Right ventricle myocardium inferior (tissue), 1 donor: ENCODE results near the gene HOXA9. TPM values are rescaled to one million over a fixed set of nuclear protein-coding genes. Genes with fewer than 3 reads are reported as not detected.

ENCODE experiments used
- ATAC-seq: fragments of 200-7000 bp; cut with Tn5 transposase; one replicate; pipeline ENCODE4 v1.9.1; 2020; ENCODE audit warnings: mild to moderate bottlenecking, moderate library complexity
- DNase-seq: peaks from one replicate; pipeline ENCODE4 v3.0.0; 2021; ENCODE audit errors: missing footprints
- intact Hi-C: fragments of 100-400 bp; cut with DNase I; formaldehyde crosslinking; loops from one replicate; pipeline ENCODE4 v1.11.0; 2022
- total RNA-seq: library from RNA; stranded (reverse); fragmentation: NEBNext Ultra II Directional; extraction: Animal tissue kit (Norgen Biotek cat#: 25700); gene quantifications from one replicate; pipeline ENCODE4 v1.2.1, GENCODE V29; 2021
- donor health status: DM: no; HTN: yes; CAD: no; lungs with severe emphysema.

Gene HOXA9
- total RNA-seq, 1 donor from 2014 or later, result not detected

- DNase-seq, result no peak
- intact Hi-C loops, result no loop called here
- no peak for ATAC-seq
Observed at GRCh38 chr7:27170426-27171324, 5.3 kb upstream of the HOXA9 start.

GRCh38 chr7:27169658-27170425 is 4.5 kb upstream of the HOXA9 start:
- intact Hi-C loops, result loop anchor here (10.0 kb wide), 1 partner anchor 1285 kb away; no protein-coding TSS in a partner anchor
- DNase-seq, result peak; percentile 31
- ATAC-seq, result no peak

- intact Hi-C loops, result loop anchor here (10.0 kb wide), 1 partner anchor 1284 kb away; no protein-coding TSS in a partner anchor
- ATAC-seq, result no peak
Observed at GRCh38 chr7:27168265-27168947, 3.1 kb upstream of the HOXA9 start.

GRCh38 chr7:27167916-27168264 is 2.6 kb upstream of the HOXA9 start:
- DNase-seq (no peak), ATAC-seq (no peak)
- intact Hi-C loops, result loop anchor here (10.0 kb wide), 1 partner anchor 1283 kb away; no protein-coding TSS in a partner anchor

More at GRCh38 chr7:27168265-27168947, 3.1 kb upstream of the HOXA9 start:
- DNase-seq, result peak; percentile 60

- DNase-seq (peak; percentile 66), ATAC-seq (no peak)
- intact Hi-C loops, result loop anchor here (10.0 kb wide), 1 partner anchor 1282 kb away; no protein-coding TSS in a partner anchor
Observed at GRCh38 chr7:27166531-27167505, 1.5 kb upstream of the HOXA9 start.

- peak; percentile 53 for DNase-seq
- intact Hi-C loops, result loop anchor here (10.0 kb wide), 1 partner anchor 1281 kb away; no protein-coding TSS in a partner anchor
- ATAC-seq, result no peak
Observed at GRCh38 chr7:27165996-27166530, 726 bp upstream of the HOXA9 start.

- DNase-seq (peak; percentile 69), ATAC-seq (no peak)
Observed at GRCh38 chr7:27164367-27165088, 809 bp downstream of the HOXA9 start.

GRCh38 chr7:27164045-27164366 is 1.3 kb downstream of the HOXA9 start:
- ATAC-seq (no peak), DNase-seq (no peak)
- intact Hi-C loops, result loop anchor here (5.0 to 10.0 kb wide), 2 partner anchors 797 to 1279 kb away; no protein-coding TSS in a partner anchor

More at GRCh38 chr7:27164367-27165088, 809 bp downstream of the HOXA9 start:
- intact Hi-C loops, result loop anchor here (5.0 to 10.0 kb wide), 2 partner anchors 797 to 1280 kb away; no protein-coding TSS in a partner anchor

- intact Hi-C loops, result loop anchor here (5.0 to 10.0 kb wide), 2 partner anchors 796 to 1279 kb away; no protein-coding TSS in a partner anchor
- DNase-seq (peak; percentile 48), ATAC-seq (no peak)
Observed at GRCh38 chr7:27163288-27164044, 1.9 kb downstream of the HOXA9 start.

GRCh38 chr7:27162561-27163287 is 2.6 kb downstream of the HOXA9 start:
- ATAC-seq (no peak), DNase-seq (no peak)
- intact Hi-C loops, result loop anchor here (5.0 to 10.0 kb wide), 2 partner anchors 795 to 1278 kb away; no protein-coding TSS in a partner anchor

GRCh38 chr7:27161721-27162560 is 3.4 kb downstream of the HOXA9 start:
- DNase-seq (peak; percentile 33), ATAC-seq (no peak)
- intact Hi-C loops, result loop anchor here (2.0 to 10.0 kb wide), 3 partner anchors 479 to 1277 kb away; no protein-coding TSS in a partner anchor

GRCh38 chr7:27161214-27161720 is 4.1 kb downstream of the HOXA9 start:
- ATAC-seq (peak; percentile 17), DNase-seq (peak; percentile 82)
- intact Hi-C loops, result loop anchor here (2.0 to 10.0 kb wide), 3 partner anchors 478 to 1276 kb away; no protein-coding TSS in a partner anchor

- DNase-seq, result peak; percentile 94
- peak; percentile 81 for ATAC-seq
- intact Hi-C loops, result loop anchor here (2.0 to 10.0 kb wide), 3 partner anchors 478 to 1276 kb away; no protein-coding TSS in a partner anchor
Observed at GRCh38 chr7:27160546-27161213, 4.7 kb downstream of the HOXA9 start.
